Neutrophil (primary cell): ENCODE measurements around the gene PGLYRP4.
A peak's percentile ranks its signal among the peaks of the same experiment; 100 is the strongest.

Experiments
- H3K27ac ChIP-seq: fragments of 200-600 bp; sonication (generic); 2 replicates; pipeline ENCODE4 v1.5.1; 2016; ENCODE audit warnings: mild to moderate bottlenecking, moderate library complexity
- H3K27me3 ChIP-seq: fragments of 200-600 bp; sonication (generic); 2 replicates; pipeline ENCODE4 v1.6.0; 2016; ENCODE audit warnings: mild to moderate bottlenecking
- H3K36me3 ChIP-seq: fragments of 200-600 bp; sonication (generic); 2 replicates; pipeline ENCODE4 v1.5.1; 2017
- H3K4me1 ChIP-seq, 2 experiments: fragments of 200-600 bp in 1 of 2; sonication (generic) in 1 of 2; 1 replicate in 1 of 2; 2 replicates in 1 of 2; pipeline versions ENCODE4 v1.5.1 to v1.6.1; 2013 to 2016; ENCODE audit warnings: low read depth in 1 of 2, low read length in 1 of 2, mild to moderate bottlenecking in 1 of 2, moderate library complexity in 1 of 2; ENCODE audit not compliant: control insufficient read depth in 1 of 2, insufficient read depth in 1 of 2
- H3K4me3 ChIP-seq, 2 experiments: fragments of 200-600 bp in 1 of 2; sonication (generic) in 1 of 2; 1 replicate in 1 of 2; 2 replicates in 1 of 2; pipeline ENCODE4 v1.5.1; 2013 to 2016; ENCODE audit warnings: low read depth in 1 of 2, low read length in 1 of 2, mild to moderate bottlenecking in 1 of 2, moderate library complexity in 1 of 2
- H3K9me3 ChIP-seq: fragments of 200-600 bp; sonication (generic); 2 replicates; pipeline ENCODE4 v1.5.1; 2016
- CTCF ChIP-seq: fragments of 200-600 bp; sonication (generic); IDR thresholded peaks from 2 replicates; pipeline ENCODE4 v1.5.1; 2016; ENCODE audit warnings: antibody characterized with exemption

PGLYRP4 gene

GRCh38 chr1:153392258-153392657, 43.6 kb upstream of the PGLYRP4 start:
- peaks cover 17% of the 10 kb centered on the region for H3K36me3 ChIP-seq
- peak overlapping the region; percentile 89 to 96 for H3K4me3 ChIP-seq
- TF ChIP-seq CTCF = no peak
- no peaks in the 10 kb centered on the region for H3K9me3 ChIP-seq
- peaks cover 89 to 98% of the 10 kb centered on the region in 2 experiments for H3K4me1 ChIP-seq
- H3K27me3 ChIP-seq = no peaks in the 10 kb centered on the region
- H3K27ac ChIP-seq = peak overlapping the region; percentile 100

- Histone ChIP-seq H3K4me1 (peaks cover 89 to 98% of the 10 kb centered on the region in 2 experiments), H3K36me3 (peaks cover 17% of the 10 kb centered on the region), H3K9me3 (no peaks in the 10 kb centered on the region), H3K27me3 (no peaks in the 10 kb centered on the region), H3K4me3 (peak within 1 kb of the TSS; percentile 89 to 96), H3K27ac (peak within 1 kb of the TSS; percentile 100)
- peak; percentile 31 for TF ChIP-seq CTCF
Observed at GRCh38 chr1:153390938-153391710, 42.5 kb upstream of the PGLYRP4 start, which contains the start of gene S100A8. Gene S100A8 (minus strand): TSS chr1:153391073. CDS start chr1:153390535, 538 bp downstream.

- H3K4me3 ChIP-seq = peak overlapping the region; percentile 89 to 96
Observed at GRCh38 chr1:153389973-153390879, 41.6 kb upstream of the PGLYRP4 start.

GRCh38 chr1:153389401-153389800, 40.8 kb upstream of the PGLYRP4 start:
- H3K27ac ChIP-seq = peak overlapping the region; percentile 100
- no peaks in the 10 kb centered on the region for H3K27me3 ChIP-seq
- no peak for TF ChIP-seq CTCF
- H3K36me3 ChIP-seq = peaks cover 17% of the 10 kb centered on the region
- H3K4me1 ChIP-seq = peaks cover 89 to 98% of the 10 kb centered on the region in 2 experiments
- peak overlapping the region; percentile 89 to 96 for H3K4me3 ChIP-seq
- no peaks in the 10 kb centered on the region for H3K9me3 ChIP-seq

More at GRCh38 chr1:153389973-153390879, 41.6 kb upstream of the PGLYRP4 start:
- H3K4me1 ChIP-seq = peaks cover 89 to 98% of the 10 kb centered on the region in 2 experiments
- TF ChIP-seq CTCF = no peak
- H3K9me3 ChIP-seq = no peaks in the 10 kb centered on the region
- H3K36me3 ChIP-seq = peaks cover 17% of the 10 kb centered on the region
- no peaks in the 10 kb centered on the region for H3K27me3 ChIP-seq
- peak overlapping the region; percentile 100 for H3K27ac ChIP-seq

- H3K9me3 ChIP-seq = no peaks in the 10 kb centered on the region
- no peaks in the 10 kb centered on the region for H3K27me3 ChIP-seq
- H3K27ac ChIP-seq = peak overlapping the region; percentile 100
- no peak for TF ChIP-seq CTCF
- peak overlapping the region; percentile 89 to 96 for H3K4me3 ChIP-seq
- peaks cover 17% of the 10 kb centered on the region for H3K36me3 ChIP-seq
- peaks cover 87 to 98% of the 10 kb centered on the region in 2 experiments for H3K4me1 ChIP-seq
Observed at GRCh38 chr1:153387785-153388184, 39.1 kb upstream of the PGLYRP4 start.
